ENCODE results near the gene MRPS34.
A peak's percentile ranks its signal among the peaks of the same experiment; 100 is the strongest.
"Not testable (repeated sequence)": the region's sequence is repeated elsewhere in the genome, so short reads cannot be mapped to it uniquely, and the experiment has no call there.

Gene MRPS34

GRCh38 chr16:1772908-1773702 is at the start of gene MRPS34:
MRPS34 (minus strand) TSS chr16:1773134; CDS start chr16:1773119, 15 bp downstream.
- DNase-seq (ENCODE audit: low spot score): peak; percentile 83

DNA sequence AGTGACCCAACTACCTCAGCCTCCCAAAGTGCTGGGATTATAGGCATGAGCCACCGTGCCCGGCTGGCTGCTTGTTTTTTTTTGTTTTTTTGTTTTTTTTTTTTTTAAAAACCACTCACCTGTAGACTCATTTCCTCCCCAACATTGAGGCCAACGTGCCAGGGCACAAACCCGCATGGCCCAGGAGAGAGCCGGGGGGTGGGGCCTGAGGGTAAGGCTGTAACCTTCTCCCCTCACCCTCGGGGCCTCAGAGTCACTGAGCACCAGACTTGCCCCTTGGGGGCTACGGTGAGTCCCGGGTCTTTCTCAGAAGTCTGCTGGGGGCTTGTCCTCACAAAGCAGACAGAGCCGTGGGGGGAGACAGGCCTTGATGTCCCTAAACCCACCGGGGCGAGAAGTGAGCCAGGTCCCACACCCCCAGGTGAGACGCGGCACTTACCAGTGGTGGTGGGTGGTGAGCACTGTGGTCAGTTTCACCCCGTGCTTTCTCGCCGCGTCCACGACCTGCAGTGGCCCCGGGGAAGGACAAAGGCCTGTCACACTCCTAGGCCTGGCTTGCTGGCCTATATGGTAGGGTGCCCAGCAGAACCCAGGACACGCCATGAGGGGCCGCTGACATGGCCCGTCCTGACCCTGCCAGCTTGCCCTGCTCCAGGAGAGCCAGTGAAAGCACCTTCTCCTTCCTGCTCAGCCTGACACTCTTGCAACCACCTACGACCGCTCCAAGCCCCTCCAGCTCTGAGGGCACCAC is 49.1 kb upstream of the MRPS34 start:
- no peak for DNase-seq (ENCODE audit: low spot score)

DNA sequence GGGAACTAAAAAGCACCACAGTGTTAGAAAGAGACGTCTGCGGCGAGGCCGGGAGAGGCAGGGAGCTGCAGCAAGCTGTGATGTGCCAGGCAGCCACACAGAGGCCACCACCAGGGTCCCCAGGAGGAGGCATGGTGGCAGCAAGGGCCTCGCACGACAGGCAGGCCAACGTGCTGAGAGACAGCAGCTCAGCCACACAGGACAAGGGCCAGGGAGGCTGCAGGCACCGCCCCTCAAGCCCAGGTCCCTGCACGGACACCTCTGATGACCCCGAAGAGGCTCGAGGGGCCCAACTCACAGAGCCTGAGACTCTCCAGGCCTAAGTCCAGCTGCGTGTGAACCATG is 48.0 kb upstream of the MRPS34 start:
- DNase-seq (ENCODE audit: low spot score): no peak

- peak; percentile 95 for DNase-seq (ENCODE audit: low spot score)
Measured at GRCh38 chr16:1820096-1820945, 47.4 kb upstream of the MRPS34 start.

DNA sequence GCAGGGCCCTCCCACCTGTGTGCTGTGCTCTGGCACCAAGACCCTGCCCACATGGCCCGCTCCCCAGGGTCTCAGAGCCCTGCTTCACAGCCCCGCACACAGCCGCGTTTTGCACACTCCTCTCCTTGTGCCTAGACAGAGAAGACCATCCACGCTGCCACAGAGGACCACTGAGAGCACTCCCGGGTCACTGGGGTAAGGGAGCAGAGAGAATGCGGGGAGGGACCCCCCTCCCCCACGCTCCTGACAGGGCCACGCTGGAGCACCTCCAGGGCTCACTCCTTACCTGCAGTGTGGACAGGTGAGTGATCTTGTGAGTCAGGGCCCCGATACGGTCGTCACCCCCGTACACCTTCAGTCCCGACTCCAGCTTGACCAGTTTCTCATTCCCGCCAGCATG is 46.7 kb upstream of the MRPS34 start:
- DNase-seq (ENCODE audit: low spot score): no peak

DNA sequence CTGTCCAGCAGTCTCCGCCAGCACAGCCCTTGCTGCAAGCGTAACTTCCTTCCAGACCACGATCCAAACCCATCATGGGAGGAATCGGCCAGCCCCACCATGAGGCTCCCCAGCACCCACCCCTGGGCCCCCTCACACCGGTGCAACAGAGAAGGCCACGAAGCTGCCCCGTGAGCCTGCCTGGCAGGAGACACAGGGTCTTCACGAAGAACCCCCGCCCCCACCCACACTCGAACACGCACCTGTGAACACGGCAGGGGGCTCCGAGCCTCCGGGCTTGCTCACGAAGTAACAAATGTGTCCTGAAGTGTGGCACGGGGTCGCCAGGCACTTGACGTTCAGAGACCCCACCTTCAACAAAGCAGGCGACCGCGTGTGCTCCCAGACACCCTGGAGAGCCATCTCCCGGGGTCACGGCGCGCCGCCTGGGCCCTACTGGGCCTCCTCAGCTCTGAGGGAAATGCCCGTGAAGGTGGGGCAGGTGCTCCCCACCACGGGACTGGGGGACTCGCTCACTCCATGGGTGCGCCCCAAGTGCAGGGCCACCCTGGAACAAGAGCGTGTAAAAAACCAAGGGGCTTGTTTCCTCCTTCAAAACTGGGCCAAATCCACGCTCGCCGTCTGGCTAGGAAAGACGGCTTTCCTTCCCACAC is 46.1 kb upstream of the MRPS34 start:
- no peak for DNase-seq (ENCODE audit: low spot score)

- DNase-seq (ENCODE audit: low spot score): no peak
Measured at GRCh38 chr16:1818204-1818872, 45.4 kb upstream of the MRPS34 start.

DNA sequence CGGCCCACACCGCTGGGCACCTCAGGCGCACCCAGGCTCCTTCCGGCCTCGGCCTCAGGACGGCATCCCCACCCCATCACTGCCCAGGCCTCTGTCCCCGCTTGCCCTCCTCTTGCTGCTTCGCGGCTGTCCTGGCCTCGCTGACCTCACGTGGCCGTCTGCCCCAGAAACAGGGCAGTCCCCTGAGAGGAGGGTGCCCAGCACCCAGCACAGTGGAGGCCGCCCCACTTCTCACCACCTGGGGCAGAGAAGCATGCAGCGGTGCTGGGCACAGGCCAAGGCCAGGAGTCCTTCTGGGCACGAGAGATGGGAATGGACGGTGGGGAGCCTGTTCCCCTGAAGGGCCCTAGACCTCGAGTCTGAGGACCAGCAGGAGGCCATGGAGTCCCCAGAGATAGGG is 44.8 kb upstream of the MRPS34 start:
- no peak for DNase-seq (ENCODE audit: low spot score)

- no peak for DNase-seq (ENCODE audit: low spot score)
Measured at GRCh38 chr16:1817276-1817589, 44.3 kb upstream of the MRPS34 start.

GRCh38 chr16:1816396-1817275 is 43.7 kb upstream of the MRPS34 start:
- no peak for DNase-seq (ENCODE audit: low spot score)

DNA sequence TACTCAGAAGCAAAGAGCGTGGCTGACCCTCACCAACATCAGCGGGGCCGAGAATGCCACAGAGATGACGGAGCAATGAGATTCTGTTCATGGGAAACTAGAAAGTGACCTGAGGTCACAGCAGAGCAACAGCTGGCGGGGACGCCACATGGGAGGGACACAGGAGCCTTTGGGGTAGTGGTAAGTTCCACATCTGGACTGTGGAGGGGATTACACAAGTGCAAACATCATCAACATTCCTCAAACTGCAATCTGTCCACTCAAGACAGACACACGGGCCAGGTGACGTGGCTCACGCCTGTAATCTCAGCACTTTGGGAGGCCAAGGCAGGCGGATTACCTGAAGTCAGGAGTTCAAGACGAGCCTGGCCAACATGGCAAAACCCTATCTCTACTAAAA is 42.5 kb upstream of the MRPS34 start:
- no peak for DNase-seq (ENCODE audit: low spot score)

DNA sequence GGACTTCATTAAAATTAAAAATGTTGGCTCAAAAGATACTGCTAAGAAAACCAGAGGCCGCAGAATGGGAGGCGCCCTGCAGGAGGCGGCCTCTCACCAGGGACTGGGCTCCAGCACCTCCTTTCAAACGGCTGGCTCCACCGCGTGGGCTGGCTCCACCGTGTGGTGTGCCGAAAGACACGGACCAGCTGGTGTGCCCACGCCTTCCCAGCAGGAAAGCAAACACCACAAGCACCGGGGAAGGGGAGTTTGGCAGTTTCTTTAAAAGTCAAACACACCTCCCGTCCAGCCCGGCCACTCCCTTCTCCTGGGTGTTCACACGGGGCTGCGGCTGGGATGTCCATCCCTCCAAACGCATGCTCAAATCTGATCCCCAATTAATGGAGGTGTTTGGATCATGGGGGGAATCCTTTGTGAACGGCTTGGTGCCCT is 39.8 kb upstream of the MRPS34 start:
- peak; percentile 86 for DNase-seq (ENCODE audit: low spot score)

DNA sequence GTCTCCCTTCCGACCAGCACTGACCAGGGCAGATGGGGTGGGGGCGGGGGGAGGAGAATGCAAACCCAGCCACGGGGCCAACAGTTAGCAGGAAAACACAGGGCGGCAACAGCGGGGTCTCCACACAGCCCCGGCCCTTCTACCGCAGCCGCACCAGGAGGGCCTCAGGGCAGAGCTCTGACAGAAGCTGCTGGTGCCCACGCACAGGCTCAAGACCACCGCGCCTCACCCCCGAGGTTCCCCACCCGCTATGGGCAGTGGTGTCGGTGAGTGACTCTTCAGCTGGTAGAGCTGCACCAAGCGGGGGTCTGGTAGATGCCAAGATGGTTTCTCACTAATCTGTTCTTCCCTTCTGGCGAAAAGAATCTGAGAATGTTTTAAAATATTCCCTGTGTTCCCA is 37.6 kb upstream of the MRPS34 start:
- no peak for DNase-seq (ENCODE audit: low spot score)

DNA sequence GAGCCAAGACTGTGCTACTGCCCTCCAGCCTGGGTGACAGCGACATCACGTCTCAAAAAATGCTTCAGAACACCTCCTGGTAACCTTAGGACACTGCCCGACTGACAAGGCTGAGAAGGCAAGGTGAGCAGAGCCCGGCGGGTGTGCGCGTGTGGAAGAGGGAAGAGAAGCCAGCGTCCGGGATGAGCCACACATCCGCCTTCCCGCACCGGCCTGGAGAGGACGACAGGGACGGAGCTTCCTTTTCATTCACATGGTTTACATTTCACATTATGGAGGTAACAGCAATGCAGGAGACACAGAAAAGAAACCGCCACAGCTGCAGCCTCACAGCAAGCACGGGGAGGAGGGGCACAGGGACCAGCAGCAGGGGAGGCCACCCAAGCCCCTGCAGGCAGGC is 37.2 kb upstream of the MRPS34 start:
- no peak for DNase-seq (ENCODE audit: low spot score)

DNA sequence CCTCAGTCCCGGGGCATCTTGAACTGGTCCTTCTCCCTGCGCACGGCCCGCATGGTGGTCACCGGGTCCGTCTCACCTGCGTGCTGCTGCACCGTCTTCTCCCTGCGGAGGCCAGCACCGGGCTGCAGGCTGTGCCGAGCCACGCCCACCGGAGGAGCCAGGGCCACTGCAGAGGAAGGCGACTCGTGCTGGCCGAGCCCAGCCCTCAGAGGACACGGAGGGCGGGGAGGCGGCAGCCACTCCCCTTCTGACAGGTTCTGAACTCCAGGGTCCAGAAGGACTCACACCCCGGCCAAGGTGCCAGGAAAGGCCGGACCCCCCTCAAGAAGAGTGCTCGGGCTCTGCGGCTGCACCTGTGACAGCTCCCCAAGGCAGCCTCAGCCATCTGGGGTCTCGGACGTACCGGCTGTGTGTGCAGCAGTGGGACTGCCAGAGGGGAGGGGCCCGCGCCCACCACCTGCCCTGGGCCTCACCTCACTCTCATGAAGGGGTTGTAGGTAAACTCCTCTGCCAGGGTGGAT is 36.4 kb upstream of the MRPS34 start:
- DNase-seq (ENCODE audit: low spot score): no peak

DNA sequence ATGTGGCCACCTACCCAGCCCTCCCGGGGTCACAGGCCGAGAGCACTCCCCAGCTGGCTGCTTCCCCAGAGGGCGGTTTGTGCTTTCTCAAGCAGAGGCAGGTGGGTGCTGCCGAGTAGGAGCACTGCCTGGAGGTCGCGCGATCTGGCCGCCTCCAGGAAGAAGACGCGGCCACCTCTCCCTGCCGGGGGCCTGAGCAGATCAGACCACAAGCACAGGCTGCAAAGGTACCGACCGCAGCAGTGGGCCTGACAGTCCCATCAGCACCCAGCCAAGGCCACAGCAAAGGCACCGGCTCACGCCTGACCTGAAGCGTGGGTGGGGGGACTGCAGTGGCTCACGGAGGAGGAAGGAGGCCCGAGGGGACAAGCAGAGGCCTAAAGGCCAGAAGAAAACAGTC is 35.8 kb upstream of the MRPS34 start:
- no peak for DNase-seq (ENCODE audit: low spot score)

DNA sequence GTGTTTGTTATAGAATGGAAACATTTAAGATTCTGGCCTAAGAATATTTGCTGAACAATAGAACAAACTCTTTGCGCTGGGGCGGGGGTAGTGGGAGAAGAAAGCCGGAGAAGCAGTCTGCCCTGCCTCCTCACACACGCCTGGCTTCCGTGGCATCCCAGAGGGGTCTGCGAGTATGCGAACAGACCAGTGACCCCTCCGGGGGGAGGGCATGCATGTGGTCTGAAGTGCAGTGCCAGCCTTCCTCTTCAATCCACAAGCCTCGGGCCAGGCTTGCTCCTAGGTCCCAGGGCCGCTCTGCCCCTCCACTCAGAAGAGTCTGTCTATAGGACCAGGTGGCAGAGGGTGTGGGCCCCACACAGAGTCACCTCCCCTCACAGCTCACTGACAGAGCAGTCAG is 34.7 kb upstream of the MRPS34 start:
- DNase-seq (ENCODE audit: low spot score): no peak

DNA sequence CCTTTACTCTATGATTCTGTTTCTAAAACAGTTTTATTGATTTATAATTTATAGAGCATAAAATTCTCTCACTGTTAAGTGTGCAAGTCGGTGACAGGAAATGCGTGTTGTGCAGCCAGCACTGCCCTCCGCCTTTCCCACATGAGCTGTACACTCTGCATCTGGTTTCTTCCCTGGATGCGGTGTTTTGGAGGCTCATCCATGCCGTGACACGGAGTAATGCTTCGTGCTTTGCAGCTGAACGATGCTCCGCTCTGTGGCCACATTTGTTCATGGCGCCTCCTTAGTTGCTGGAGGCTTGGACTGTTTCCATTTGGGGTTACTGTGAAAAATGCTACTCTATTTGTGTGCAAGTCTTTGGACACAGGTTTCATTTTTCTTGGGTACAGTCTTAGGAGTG is 27.8 kb upstream of the MRPS34 start:
- no peak for DNase-seq (ENCODE audit: low spot score)

- DNase-seq (ENCODE audit: low spot score): not testable (repeated sequence)
Measured at GRCh38 chr16:1799263-1799662, 26.3 kb upstream of the MRPS34 start.

GRCh38 chr16:1794908-1795666 is 22.2 kb upstream of the MRPS34 start:
- DNase-seq (ENCODE audit: low spot score): no peak

All from hematopoietic multipotent progenitor cell treated with erythropoietin and hydrocortisone succinate and interleukin-3 and kit ligand, for 15 days (in vitro differentiated cells).